Tibial nerve (tissue), 4 donors: ENCODE data around the gene ANO4. TPM values are rescaled to one million over a fixed set of nuclear protein-coding genes. Genes with fewer than 3 reads are reported as not detected.

Experiments
- DNase-seq, 2 donors: peaks; one replicate each; pipeline ENCODE4 v3.0.0-alpha.2; 2019; ENCODE audit warnings: low spot score in 2 of 2
- H3K27ac ChIP-seq, 4 donors: fragments of 200-600 bp; sonication (generic) in 3 of 4; one replicate each; pipeline ENCODE4 v1.5.1; 2017 to 2019; ENCODE audit warnings: mild to moderate bottlenecking in 1 of 4
- H3K27me3 ChIP-seq, 2 donors: fragments of 200-600 bp; sonication (generic) in 1 of 2; one replicate each; pipeline versions ENCODE4 v1.5.1 to v1.6.0; 2017 to 2019
- H3K36me3 ChIP-seq, 3 donors: fragments of 200-600 bp; sonication (generic); one replicate each; pipeline ENCODE4 v1.5.1; 2018 to 2019
- H3K4me1 ChIP-seq, 4 donors: fragments of 200-600 bp; sonication (generic) in 3 of 4; one replicate each; pipeline ENCODE4 v1.5.1; 2017 to 2019
- H3K4me3 ChIP-seq, 4 donors: fragments of 200-600 bp; sonication (generic) in 3 of 4; one replicate each; pipeline ENCODE4 v1.5.1; 2017 to 2019; ENCODE audit warnings: mild to moderate bottlenecking in 1 of 4, moderate library complexity in 1 of 4
- H3K9me3 ChIP-seq, 4 donors: fragments of 200-600 bp; sonication (generic) in 3 of 4; one replicate each; pipeline ENCODE4 v1.5.1; 2017 to 2019
- EP300 ChIP-seq, 2 donors: sonication (generic); formaldehyde crosslinking; IDR thresholded peaks; one replicate each; pipeline ENCODE4 v1.6.1; 2017; ENCODE audit warnings: antibody characterized with exemption in 2 of 2, mild to moderate bottlenecking in 1 of 2
- POLR2A ChIP-seq, 2 donors: fragments of 450-650 bp; IDR thresholded peaks; one replicate each; pipeline ENCODE4 v1.6.1; 2017; ENCODE audit warnings: antibody characterized with exemption in 2 of 2, mild to moderate bottlenecking in 2 of 2, moderate library complexity in 2 of 2
- WGBS, 2 donors: methylation state at CpG; one replicate each; pipeline ENCODE4 v1.1.5; 2018; 5-methylcytosine and 5-hydroxymethylcytosine counted together
- total RNA-seq, 4 donors: library from RNA; depleted of rRNA; stranded (reverse); fragments of >200 nt; gene quantifications; one replicate each; pipeline ENCODE4 v1.1.0, GENCODE V29; 2016
- TF ChIP-seq, protein P1 (sequence below), 5 experiments: fragments of 200-600 bp in 3 of 5; fragments of 450-650 bp in 2 of 5; sonication (generic) in 3 of 5; IDR thresholded peaks; one replicate each; pipeline ENCODE4 v1.5.1; 2016 to 2019; ENCODE audit warnings: antibody characterized with exemption in 5 of 5, mild to moderate bottlenecking in 3 of 5, moderate library complexity in 2 of 5

The ANO4 gene
- total RNA-seq, 4 donors from 2014 or later = 0.63 to 3.9 (median 1.3) TPM; not detected in 1

DNA sequence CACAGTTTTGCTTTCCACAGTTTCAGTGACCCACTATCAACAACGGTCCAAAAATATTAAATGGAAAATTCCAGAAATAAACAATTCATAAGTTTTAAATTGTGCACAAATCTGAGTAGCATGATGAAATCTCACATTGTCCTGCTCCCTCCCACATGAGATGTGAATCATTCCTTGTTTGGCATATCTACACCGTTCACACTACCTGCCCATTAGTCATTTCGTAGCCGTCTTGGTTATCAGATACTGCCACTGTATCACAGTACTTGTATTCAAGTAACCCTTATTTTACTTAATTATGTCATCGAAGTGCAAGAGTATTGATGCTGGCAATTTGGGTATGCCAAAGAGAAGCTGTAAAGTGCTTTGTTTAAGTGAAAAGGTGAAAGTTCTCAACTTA is 270.1 kb downstream of the ANO4 start:
- Histone ChIP-seq H3K27me3 (no peaks in the 10 kb centered on the region), H3K9me3 (peaks cover 0 to 11% (median 0%) of the 10 kb centered on the region in 4 donors), H3K27ac (no peak overlapping the region), H3K4me1 (no peaks in the 10 kb centered on the region), H3K36me3 (no peaks in the 10 kb centered on the region), H3K4me3 (no peak overlapping the region)
- DNase-seq = no peak
- WGBS, 2 donors = 87 to 89% methylated on average over 5 of the region's 5 CpGs
- TF ChIP-seq POLR2A (IDR thresholded peaks at IDR 0.05) = no peak
- no peak for TF ChIP-seq EP300 (IDR thresholded peaks at IDR 0.05)

DNA sequence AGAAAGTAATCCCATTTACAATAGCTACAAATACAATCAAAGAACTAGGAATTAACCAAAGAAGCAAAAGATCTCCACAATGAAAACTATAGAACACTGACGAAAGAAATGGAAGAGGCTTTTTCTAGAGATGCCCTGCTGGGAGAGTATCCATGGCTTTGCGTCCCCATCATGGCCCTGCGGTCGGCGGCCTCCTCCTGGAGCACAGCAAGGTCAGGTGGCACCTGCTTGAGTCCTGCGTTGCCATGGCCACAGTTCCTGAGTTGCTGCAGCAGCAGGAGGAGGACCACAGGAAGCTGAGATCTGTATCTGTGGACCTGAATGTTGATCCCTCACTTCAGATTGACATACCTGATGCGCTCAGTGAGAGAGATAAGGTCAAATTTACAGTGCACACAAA is 271.9 kb downstream of the ANO4 start:
- H3K27me3 ChIP-seq = no peaks in the 10 kb centered on the region
- H3K4me3 ChIP-seq = no peak overlapping the region
- DNase-seq = no peak
- TF ChIP-seq EP300 (IDR thresholded peaks at IDR 0.05) = no peak
- TF ChIP-seq POLR2A (IDR thresholded peaks at IDR 0.05) = no peak
- TF ChIP-seq, protein P1, sequence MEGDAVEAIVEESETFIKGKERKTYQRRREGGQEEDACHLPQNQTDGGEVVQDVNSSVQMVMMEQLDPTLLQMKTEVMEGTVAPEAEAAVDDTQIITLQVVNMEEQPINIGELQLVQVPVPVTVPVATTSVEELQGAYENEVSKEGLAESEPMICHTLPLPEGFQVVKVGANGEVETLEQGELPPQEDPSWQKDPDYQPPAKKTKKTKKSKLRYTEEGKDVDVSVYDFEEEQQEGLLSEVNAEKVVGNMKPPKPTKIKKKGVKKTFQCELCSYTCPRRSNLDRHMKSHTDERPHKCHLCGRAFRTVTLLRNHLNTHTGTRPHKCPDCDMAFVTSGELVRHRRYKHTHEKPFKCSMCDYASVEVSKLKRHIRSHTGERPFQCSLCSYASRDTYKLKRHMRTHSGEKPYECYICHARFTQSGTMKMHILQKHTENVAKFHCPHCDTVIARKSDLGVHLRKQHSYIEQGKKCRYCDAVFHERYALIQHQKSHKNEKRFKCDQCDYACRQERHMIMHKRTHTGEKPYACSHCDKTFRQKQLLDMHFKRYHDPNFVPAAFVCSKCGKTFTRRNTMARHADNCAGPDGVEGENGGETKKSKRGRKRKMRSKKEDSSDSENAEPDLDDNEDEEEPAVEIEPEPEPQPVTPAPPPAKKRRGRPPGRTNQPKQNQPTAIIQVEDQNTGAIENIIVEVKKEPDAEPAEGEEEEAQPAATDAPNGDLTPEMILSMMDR (IDR thresholded peaks at IDR 0.05) = no peak
- H3K36me3 ChIP-seq = no peaks in the 10 kb centered on the region
- H3K4me1 ChIP-seq = no peaks in the 10 kb centered on the region
- no peak overlapping the region for H3K27ac ChIP-seq
- 87 to 94% methylated on average over 7 of the region's 7 CpGs for WGBS, 2 donors
- peaks cover 0 to 14% (median 0%) of the 10 kb centered on the region in 4 donors for H3K9me3 ChIP-seq

DNA sequence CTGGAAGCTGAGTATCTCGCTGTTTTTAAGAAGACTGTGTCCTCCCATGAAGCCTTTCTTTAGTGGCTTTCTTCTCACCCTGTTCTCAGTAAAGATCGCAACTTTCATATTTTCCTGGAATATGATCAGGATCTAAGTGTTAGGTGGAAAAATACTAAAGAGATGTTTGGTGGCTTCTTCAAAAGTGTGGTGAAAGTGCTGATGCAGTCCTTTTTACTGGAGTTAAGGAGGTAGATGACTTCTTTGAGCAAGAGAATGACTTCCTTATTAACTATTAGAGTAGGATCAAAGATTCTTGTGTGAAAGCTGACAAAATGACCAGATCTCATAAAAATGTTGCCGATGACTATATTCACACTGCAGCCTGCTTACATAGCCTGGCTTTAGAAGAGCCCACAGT is 273.8 kb downstream of the ANO4 start:
- WGBS, 2 donors = 86 to 90% methylated on average over 3 of the region's 3 CpGs
- H3K9me3 ChIP-seq = peaks cover 0 to 9% (median 0%) of the 10 kb centered on the region in 4 donors
- TF ChIP-seq, protein P1 (IDR thresholded peaks at IDR 0.05) = no peak
- no peak for TF ChIP-seq POLR2A (IDR thresholded peaks at IDR 0.05)
- no peak for TF ChIP-seq EP300 (IDR thresholded peaks at IDR 0.05)
- H3K4me3 ChIP-seq = no peak overlapping the region
- no peaks in the 10 kb centered on the region for H3K27me3 ChIP-seq
- DNase-seq = no peak
- no peaks in the 10 kb centered on the region for H3K4me1 ChIP-seq
- H3K27ac ChIP-seq = no peak overlapping the region
- no peaks in the 10 kb centered on the region for H3K36me3 ChIP-seq

DNA sequence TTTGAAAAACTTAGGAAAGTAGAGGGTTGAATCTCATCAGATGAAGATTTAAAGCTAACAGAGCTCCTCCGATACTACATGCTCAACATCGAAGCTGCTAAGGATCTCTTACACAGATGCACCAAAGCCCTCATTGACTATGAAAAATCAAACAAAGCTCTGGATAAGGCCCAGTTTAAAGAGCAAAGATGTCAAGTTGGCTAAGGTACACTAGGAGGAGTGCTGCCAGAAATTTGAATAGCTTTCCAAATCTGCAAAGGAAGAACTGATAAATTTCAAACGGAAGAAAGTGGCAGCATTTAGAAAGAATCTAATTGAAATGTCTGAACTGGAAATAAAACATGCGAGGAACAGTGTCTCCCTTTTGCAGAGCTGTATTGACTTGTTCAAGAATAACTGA is 274.3 kb downstream of the ANO4 start:
- Histone ChIP-seq H3K4me1 (no peaks in the 10 kb centered on the region), H3K9me3 (peaks cover 0 to 9% (median 0%) of the 10 kb centered on the region in 4 donors), H3K27ac (no peak overlapping the region), H3K27me3 (no peaks in the 10 kb centered on the region), H3K4me3 (no peak overlapping the region), H3K36me3 (no peaks in the 10 kb centered on the region)
- 64 to 86% methylated on average over 4 of the region's 4 CpGs for WGBS, 2 donors
- no peak for DNase-seq
- TF ChIP-seq EP300 (IDR thresholded peaks at IDR 0.05) (no peak), POLR2A (IDR thresholded peaks at IDR 0.05) (no peak)
- TF ChIP-seq, protein P1 (IDR thresholded peaks at IDR 0.05) = no peak

DNA sequence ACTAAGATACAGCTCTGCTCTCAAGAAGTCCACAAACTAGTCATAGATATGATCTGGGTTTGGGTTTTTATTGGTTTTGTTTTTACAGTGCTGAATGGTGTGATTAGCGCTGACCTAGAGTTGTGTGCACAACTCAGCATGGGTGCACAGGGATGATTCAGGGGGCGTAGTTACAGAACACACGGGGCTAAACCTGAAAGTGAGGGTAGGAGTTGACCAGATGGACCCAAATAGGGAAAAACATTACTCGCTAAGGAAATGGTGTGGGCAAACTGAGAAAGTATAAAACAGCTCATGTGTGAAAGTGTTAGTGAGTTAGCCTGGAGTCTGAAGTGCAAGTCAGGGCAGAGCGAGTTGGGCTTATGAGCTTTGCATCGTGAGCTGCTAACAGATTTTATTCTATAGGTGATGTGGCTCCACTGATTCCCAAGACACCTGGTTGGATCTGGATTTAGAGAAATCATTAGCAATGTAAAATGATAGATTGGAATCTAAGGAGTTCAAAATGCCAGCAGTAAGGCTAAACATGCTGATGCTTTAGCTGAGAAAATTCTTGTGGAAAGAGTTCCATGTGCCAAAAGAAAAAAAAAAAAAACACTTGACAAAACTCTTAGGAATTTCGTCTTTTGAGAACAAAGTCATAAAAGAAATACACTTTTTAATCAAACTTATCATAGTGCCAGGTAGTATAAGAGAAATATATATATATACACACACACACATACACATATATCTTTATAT is 280.5 kb downstream of the ANO4 start:
- H3K36me3 ChIP-seq = no peaks in the 10 kb centered on the region
- TF ChIP-seq EP300 (IDR thresholded peaks at IDR 0.05) (no peak), POLR2A (IDR thresholded peaks at IDR 0.05) (no peak)
- TF ChIP-seq, protein P1 (IDR thresholded peaks at IDR 0.05) = no peak
- no peaks in the 10 kb centered on the region for H3K27me3 ChIP-seq
- peaks cover 0 to 9% (median 0%) of the 10 kb centered on the region in 4 donors for H3K9me3 ChIP-seq
- no peak overlapping the region for H3K4me3 ChIP-seq
- no peak overlapping the region for H3K27ac ChIP-seq
- H3K4me1 ChIP-seq = no peaks in the 10 kb centered on the region
- DNase-seq = no peak
- 56 to 74% methylated on average over 7 of the region's 7 CpGs for WGBS, 2 donors
